ENCODE data around the gene CYBC1.

Gene CYBC1

DNA sequence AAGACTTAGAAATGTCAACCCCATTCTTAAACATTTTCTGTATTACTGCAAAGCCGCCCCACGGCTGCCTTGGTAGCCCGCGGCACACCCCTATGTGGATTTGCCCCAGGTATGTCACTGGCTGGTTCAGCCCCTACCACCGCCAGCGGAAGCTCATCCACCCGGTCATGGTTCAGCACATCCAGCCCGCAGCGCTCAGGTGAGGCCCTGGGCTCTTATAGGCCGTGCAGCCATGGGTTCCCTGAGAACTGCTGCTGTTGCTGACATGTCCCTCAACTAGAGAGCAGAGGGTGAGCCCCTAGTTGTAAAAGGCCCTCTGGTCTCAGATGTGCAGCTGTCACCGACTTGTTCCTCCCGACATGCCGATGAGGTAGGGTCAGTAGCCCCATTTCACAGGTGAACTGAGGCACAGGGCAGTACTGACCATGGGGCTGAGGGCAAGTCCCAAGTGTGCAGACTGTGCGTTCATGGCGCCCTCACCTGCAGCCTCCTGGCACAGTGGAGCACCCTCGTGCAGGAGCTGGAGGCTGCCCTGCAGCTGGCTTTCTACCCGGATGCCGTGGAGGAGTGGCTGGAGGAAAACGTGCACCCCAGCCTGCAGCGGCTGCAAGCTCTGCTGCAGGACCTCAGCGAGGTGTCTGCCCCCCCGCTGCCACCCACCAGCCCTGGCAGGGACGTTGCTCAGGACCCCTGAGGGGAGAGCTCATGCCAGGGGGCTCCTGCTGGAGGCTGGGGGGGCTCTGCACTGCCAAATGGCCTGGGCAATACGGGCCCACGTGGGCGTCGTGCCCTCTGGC, 8.7 kb downstream of the CYBC1 start:
- Histone ChIP-seq H3K27ac (ENCODE audit: poor library complexity, severe bottlenecking) (no peak overlapping the region), H3K27me3 (ENCODE audit: insufficient read depth, poor library complexity, severe bottlenecking) (no peaks in the 10 kb centered on the region), H3K36me3 (ENCODE audit: low read depth) (no peaks in the 10 kb centered on the region), H3K4me3 (ENCODE audit: severe bottlenecking) (no peak overlapping the region), H3K4me1 (ENCODE audit: insufficient read depth, poor library complexity, severe bottlenecking) (no peaks in the 10 kb centered on the region), H3K9me3 (ENCODE audit: severe bottlenecking) (no peaks in the 10 kb centered on the region)
- ATAC-seq (ENCODE audit: low read depth) (no peak), DNase-seq (ENCODE audit: low spot score) (no peak)
- TF ChIP-seq, protein P1, sequence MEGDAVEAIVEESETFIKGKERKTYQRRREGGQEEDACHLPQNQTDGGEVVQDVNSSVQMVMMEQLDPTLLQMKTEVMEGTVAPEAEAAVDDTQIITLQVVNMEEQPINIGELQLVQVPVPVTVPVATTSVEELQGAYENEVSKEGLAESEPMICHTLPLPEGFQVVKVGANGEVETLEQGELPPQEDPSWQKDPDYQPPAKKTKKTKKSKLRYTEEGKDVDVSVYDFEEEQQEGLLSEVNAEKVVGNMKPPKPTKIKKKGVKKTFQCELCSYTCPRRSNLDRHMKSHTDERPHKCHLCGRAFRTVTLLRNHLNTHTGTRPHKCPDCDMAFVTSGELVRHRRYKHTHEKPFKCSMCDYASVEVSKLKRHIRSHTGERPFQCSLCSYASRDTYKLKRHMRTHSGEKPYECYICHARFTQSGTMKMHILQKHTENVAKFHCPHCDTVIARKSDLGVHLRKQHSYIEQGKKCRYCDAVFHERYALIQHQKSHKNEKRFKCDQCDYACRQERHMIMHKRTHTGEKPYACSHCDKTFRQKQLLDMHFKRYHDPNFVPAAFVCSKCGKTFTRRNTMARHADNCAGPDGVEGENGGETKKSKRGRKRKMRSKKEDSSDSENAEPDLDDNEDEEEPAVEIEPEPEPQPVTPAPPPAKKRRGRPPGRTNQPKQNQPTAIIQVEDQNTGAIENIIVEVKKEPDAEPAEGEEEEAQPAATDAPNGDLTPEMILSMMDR (IDR thresholded peaks at IDR 0.05; ENCODE audit: poor library complexity, severe bottlenecking): no peak

DNA sequence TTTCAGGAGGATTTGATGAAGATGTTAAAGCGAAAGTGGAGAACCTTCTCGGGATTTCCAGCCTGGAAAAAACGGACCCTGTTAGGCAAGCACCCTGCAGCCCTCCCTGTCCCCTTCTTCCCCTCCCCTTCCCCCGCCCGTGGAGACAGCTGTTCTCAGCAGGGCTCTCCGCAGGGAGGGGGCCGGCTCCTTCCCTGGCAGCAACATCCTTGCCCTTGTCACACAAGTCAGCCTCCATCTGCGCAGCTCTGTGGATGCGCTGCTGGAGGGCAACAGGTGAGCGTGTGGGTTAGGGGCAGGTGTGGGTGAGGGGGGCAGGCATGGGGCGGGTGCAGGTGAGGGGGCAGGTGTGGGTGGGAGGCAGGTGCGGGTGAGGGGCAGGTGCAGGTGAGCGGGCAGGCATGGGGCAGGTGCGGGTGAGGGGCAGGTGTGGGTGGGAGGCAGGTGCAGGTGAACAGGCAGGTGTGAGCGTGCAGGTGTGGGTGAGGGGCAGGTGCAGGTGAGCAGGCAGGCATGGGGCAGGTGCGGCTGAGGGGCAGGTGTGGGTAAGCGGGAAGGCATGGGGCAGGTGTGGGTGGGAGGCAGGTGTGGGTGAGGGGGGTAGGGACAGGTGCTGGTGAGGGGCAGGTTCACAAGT, 9.4 kb downstream of the CYBC1 start:
- Histone ChIP-seq H3K9me3 (ENCODE audit: severe bottlenecking) (no peaks in the 10 kb centered on the region), H3K36me3 (ENCODE audit: low read depth) (no peaks in the 10 kb centered on the region)

DNA sequence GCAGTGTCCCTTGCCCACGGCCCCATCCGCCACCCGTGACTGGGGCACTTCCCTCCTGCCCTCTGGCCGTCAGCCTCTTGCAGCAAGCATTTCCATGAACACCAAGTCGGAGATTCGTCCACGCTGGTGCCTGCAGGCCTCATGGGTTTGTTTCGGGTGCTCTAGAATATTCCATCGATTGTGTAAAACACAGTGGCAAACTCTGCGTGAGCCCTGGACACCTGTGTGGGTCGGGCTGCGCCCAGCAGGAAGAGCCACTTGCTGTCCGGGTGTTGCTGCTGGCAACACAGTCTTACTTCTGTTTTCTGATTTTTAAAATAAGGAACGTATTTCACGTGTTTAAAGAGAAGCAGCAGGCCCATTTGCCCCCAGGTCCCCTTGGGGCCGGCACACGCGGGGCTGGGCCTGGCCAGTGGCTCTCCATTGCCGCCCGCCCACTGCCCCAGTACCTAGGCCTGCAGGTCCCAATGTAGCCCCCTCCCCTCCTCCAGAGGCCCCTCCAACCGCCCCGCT, 10.0 kb downstream of the CYBC1 start:
- Histone ChIP-seq H3K9me3 (ENCODE audit: severe bottlenecking) (no peaks in the 10 kb centered on the region), H3K27ac (ENCODE audit: poor library complexity, severe bottlenecking) (no peak overlapping the region), H3K4me1 (ENCODE audit: insufficient read depth, poor library complexity, severe bottlenecking) (no peaks in the 10 kb centered on the region), H3K36me3 (ENCODE audit: low read depth) (no peaks in the 10 kb centered on the region), H3K27me3 (ENCODE audit: insufficient read depth, poor library complexity, severe bottlenecking) (no peaks in the 10 kb centered on the region), H3K4me3 (ENCODE audit: severe bottlenecking) (no peak overlapping the region)
- no peak for DNase-seq (ENCODE audit: low spot score)
- no peak for ATAC-seq (ENCODE audit: low read depth)
- TF ChIP-seq, protein P1 (IDR thresholded peaks at IDR 0.05; ENCODE audit: poor library complexity, severe bottlenecking): no peak

More for the DNA sequence above, 9.4 kb downstream of the CYBC1 start:
- Histone ChIP-seq H3K4me1 (ENCODE audit: insufficient read depth, poor library complexity, severe bottlenecking) (no peaks in the 10 kb centered on the region), H3K27me3 (ENCODE audit: insufficient read depth, poor library complexity, severe bottlenecking) (no peaks in the 10 kb centered on the region), H3K4me3 (ENCODE audit: severe bottlenecking) (no peak overlapping the region), H3K27ac (ENCODE audit: poor library complexity, severe bottlenecking) (no peak overlapping the region)
- TF ChIP-seq, protein P1 (IDR thresholded peaks at IDR 0.05; ENCODE audit: poor library complexity, severe bottlenecking): no peak
- no peak for DNase-seq (ENCODE audit: low spot score)
- ATAC-seq (ENCODE audit: low read depth): no peak

DNA sequence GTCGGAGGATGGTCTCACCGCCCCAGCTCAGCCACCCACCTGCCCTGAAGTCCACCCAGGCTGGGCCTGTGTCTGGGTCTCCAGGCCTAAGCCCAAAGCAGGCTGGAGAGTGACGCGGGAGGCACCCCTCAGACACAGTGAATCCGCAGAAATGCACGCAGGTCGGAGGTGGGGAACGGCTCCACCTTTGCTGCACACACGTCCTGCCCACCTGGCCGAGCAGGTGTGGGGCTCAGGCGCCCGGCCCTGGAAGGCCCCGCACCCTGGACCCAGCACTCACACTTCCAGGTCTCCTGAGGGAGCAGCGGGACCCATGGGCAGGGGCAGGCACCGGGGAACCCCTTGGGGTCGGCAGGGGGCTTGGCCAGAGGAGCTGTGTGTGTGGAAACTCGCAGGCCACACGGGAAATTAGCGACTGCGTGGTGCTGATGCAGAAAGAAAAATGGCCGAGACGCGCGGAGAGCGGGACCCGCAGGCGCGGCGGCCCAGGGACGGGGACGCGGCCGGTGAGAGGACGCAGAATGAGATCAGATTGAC, 10.7 kb downstream of the CYBC1 start:
- no peaks in the 10 kb centered on the region for H3K9me3 ChIP-seq (ENCODE audit: severe bottlenecking)
- no peaks in the 10 kb centered on the region for H3K36me3 ChIP-seq (ENCODE audit: low read depth)
- H3K4me3 ChIP-seq (ENCODE audit: severe bottlenecking): no peak overlapping the region
- no peak for ATAC-seq (ENCODE audit: low read depth)
- no peaks in the 10 kb centered on the region for H3K27me3 ChIP-seq (ENCODE audit: insufficient read depth, poor library complexity, severe bottlenecking)
- no peaks in the 10 kb centered on the region for H3K4me1 ChIP-seq (ENCODE audit: insufficient read depth, poor library complexity, severe bottlenecking)
- TF ChIP-seq, protein P1 (IDR thresholded peaks at IDR 0.05; ENCODE audit: poor library complexity, severe bottlenecking): no peak
- no peak overlapping the region for H3K27ac ChIP-seq (ENCODE audit: poor library complexity, severe bottlenecking)
- no peak for DNase-seq (ENCODE audit: low spot score)
